GM12878 (cell line): Measurements from ENCODE around the gene ATP6V1D. TPM values are rescaled to one million over a fixed set of nuclear protein-coding genes. Genes with fewer than 3 reads are reported as not detected.

Source experiments
- BCLAF1 ChIP-seq: fragments of 450-650 bp; IDR thresholded peaks from 2 replicates; pipeline ENCODE4 v1.6.1; 2017; ENCODE audit warnings: antibody characterized with exemption, mild to moderate bottlenecking, moderate library complexity
- CBFB ChIP-seq: IDR thresholded peaks from 2 replicates; pipeline ENCODE4 v1.6.1; 2016; ENCODE audit warnings: antibody characterized with exemption, low read depth
- EED ChIP-seq: sonication (generic); IDR thresholded peaks from 2 replicates; pipeline ENCODE4 v1.6.1; 2016; ENCODE audit warnings: antibody characterized with exemption, low read depth
- ESRRA ChIP-seq: IDR thresholded peaks from 2 replicates; pipeline ENCODE4 v1.6.1; 2012; ENCODE audit warnings: mild to moderate bottlenecking, low read length, improper control_type of control experiment
- ETV6 ChIP-seq, 2 experiments: fragments of 450-650 bp in 1 of 2; IDR thresholded peaks in 1 of 2; conservative IDR thresholded peaks in 1 of 2; 2 replicates each; pipeline ENCODE4 v1.6.1; 2014; ENCODE audit warnings: antibody characterized with exemption in 1 of 2, borderline replicate concordance in 1 of 2, low read depth in 1 of 2, mild to moderate bottlenecking in 1 of 2, moderate library complexity in 1 of 2
- FOXK2 ChIP-seq: fragments of 450-650 bp; IDR thresholded peaks from 2 replicates; pipeline ENCODE4 v1.6.1; 2017; ENCODE audit warnings: mild to moderate bottlenecking, moderate library complexity
- HDGF ChIP-seq: fragments of 450-650 bp; IDR thresholded peaks from 2 replicates; pipeline ENCODE4 v1.6.1; 2016; ENCODE audit warnings: antibody characterized with exemption
- JUNB ChIP-seq: IDR thresholded peaks from 2 replicates; pipeline ENCODE4 v1.6.1; 2016; ENCODE audit warnings: antibody characterized with exemption, mild to moderate bottlenecking
- MLLT1 ChIP-seq: fragments of 450-650 bp; IDR thresholded peaks from 2 replicates; pipeline ENCODE4 v1.6.1; 2016; ENCODE audit warnings: mild to moderate bottlenecking
- MTA2 ChIP-seq: fragments of 450-650 bp; IDR thresholded peaks from 2 replicates; pipeline ENCODE4 v1.6.1; 2016; ENCODE audit warnings: low read depth, mild to moderate bottlenecking, moderate library complexity
- NFXL1 ChIP-seq: fragments of 450-650 bp; IDR thresholded peaks from 2 replicates; pipeline ENCODE4 v1.6.1; 2017; ENCODE audit warnings: antibody characterized with exemption, mild to moderate bottlenecking, borderline replicate concordance
- NFYA ChIP-seq: IDR thresholded peaks from 2 replicates; pipeline ENCODE4 v1.6.1; 2011; ENCODE audit warnings: low read depth, mild to moderate bottlenecking, low read length, improper control_type of control experiment, borderline replicate concordance
- NR2F1 ChIP-seq: fragments of 450-650 bp; conservative IDR thresholded peaks from 2 replicates; pipeline ENCODE4 v1.6.1; 2017; ENCODE audit warnings: mild to moderate bottlenecking
- PRDM15 ChIP-seq: fragments of 450-650 bp; formaldehyde crosslinking; IDR thresholded peaks from 2 replicates; pipeline ENCODE4 v1.4.0; 2020; ENCODE audit warnings: mild to moderate bottlenecking, moderate library complexity
- RAD51 ChIP-seq: fragments of 450-650 bp; IDR thresholded peaks from 2 replicates; pipeline ENCODE4 v1.6.1; 2016; ENCODE audit warnings: moderate library complexity, mild to moderate bottlenecking, inconsistent platforms
- RBBP5 ChIP-seq: fragments of 200-600 bp; sonication (generic); conservative IDR thresholded peaks from 2 replicates; pipeline ENCODE4 v1.6.1; 2016
- RELB ChIP-seq: fragments of 450-650 bp; IDR thresholded peaks from 2 replicates; pipeline ENCODE4 v1.6.1; 2017; ENCODE audit warnings: low read depth, mild to moderate bottlenecking, moderate library complexity
- RUNX3 ChIP-seq: IDR thresholded peaks from 2 replicates; pipeline ENCODE4 v1.6.1; 2012; ENCODE audit warnings: low read length, inconsistent platforms
- SMAD5 ChIP-seq: IDR thresholded peaks from 2 replicates; pipeline ENCODE4 v1.6.1; 2016; ENCODE audit warnings: antibody characterized with exemption, low read depth
- SRF ChIP-seq, 2 experiments: IDR thresholded peaks; 2 replicates each; pipeline ENCODE4 v1.6.1; 2011; ENCODE audit warnings: low read depth in 2 of 2, low read length in 2 of 2, mild to moderate bottlenecking in 1 of 2, moderate library complexity in 1 of 2
- ZNF384 ChIP-seq: IDR thresholded peaks from 2 replicates; pipeline ENCODE4 v1.6.1; 2012; ENCODE audit warnings: low read depth, mild to moderate bottlenecking, low read length, improper control_type of control experiment, borderline replicate concordance
- ZZZ3 ChIP-seq: IDR thresholded peaks from 2 replicates; pipeline ENCODE4 v1.6.1; 2011; ENCODE audit warnings: low read depth; ENCODE audit not compliant: control insufficient read depth, insufficient read length
- polyA plus RNA-seq, 11 experiments: library from polyadenylated mRNA; depleted of rRNA in 4 of 11; unstranded in 6 of 11; stranded (reverse) in 5 of 11; fragments of >200 nt; fragmentation: Nextera tagmentation in 4 of 11; fragmentation: Illumina TruSeq in 1 of 11; extraction: Ambion mirVana in 4 of 11; extraction: Trizol in 1 of 11; gene quantifications; 1 replicate in 1 of 11; 2 replicates in 10 of 11; pipeline versions ENCODE4 v1.2.1 to v1.2.3, GENCODE V29; 2011 to 2016; ENCODE audit warnings: inconsistent platforms in 2 of 11, missing spikeins in 2 of 11, low read depth in 1 of 11
- total RNA-seq, 4 experiments: library from RNA; depleted of rRNA in 3 of 4; stranded (reverse); fragments of >200 nt in 3 of 4; fragmentation: Illumina TruSeq in 1 of 4; extraction: Trizol in 1 of 4; gene quantifications; 2 replicates each; pipeline versions ENCODE4 v1.2.1 to v1.2.3, GENCODE V29; 2013 to 2021

ATP6V1D gene
- total and polyA plus RNA-seq, 10 of the 15 experiments (the other 5 are each of a cell fraction or from before 2014, with no cell fraction given) = 24.0 to 71.6 (median 47.8) TPM

- TF ChIP-seq MLLT1 (peak; percentile 84), RBBP5 (no peak), RUNX3 (peak; percentile 67), RAD51 (peak; percentile 98), ZZZ3 (no peak), RELB (peak; percentile 91), BCLAF1 (no peak), ESRRA (no peak), NFYA (no peak), CBFB (peak; percentile 70; the same call in 1 of the 2 replicates), ETV6 (conservative IDR thresholded peaks at IDR 0.05 in 1 of 2, IDR thresholded peaks at IDR 0.05 in 1 of 2; ENCODE audit: borderline replicate concordance in 1 of 2, low read depth in 1 of 2) (no peak), NR2F1 (peak; percentile 91), HDGF (peak; percentile 91), MTA2 (0 out of 2 replicates have a peak, but pooled peaks have one; percentile 9), EED (no peak), SMAD5 (peak; percentile 91), FOXK2 (no peak), JUNB (no peak), NFXL1 (no peak), SRF (IDR thresholded peaks at IDR 0.05; ENCODE audit: low read depth in 2 of 2, low read length in 2 of 2) (0 out of 4 replicates have a peak, but pooled peaks of 1 of the 2 experiments have one; percentile 6), ZNF384 (no peak), PRDM15 (CRISPR knock-in tag) (no peak)
Measured at GRCh38 chr14:67359775-67360469, at the start of gene ATP6V1D, which contains the start of gene EIF2S1 (continued).
